GM12801 (cell line): ENCODE results near the gene TOB2.

Source experiments
- TF ChIP-seq, protein P1 (sequence below): IDR thresholded peaks from one replicate; pipeline ENCODE4 v1.5.1; 2011; ENCODE audit warnings: control low read depth; ENCODE audit not compliant: insufficient read length; ENCODE audit errors: extremely low read depth

Gene TOB2

DNA sequence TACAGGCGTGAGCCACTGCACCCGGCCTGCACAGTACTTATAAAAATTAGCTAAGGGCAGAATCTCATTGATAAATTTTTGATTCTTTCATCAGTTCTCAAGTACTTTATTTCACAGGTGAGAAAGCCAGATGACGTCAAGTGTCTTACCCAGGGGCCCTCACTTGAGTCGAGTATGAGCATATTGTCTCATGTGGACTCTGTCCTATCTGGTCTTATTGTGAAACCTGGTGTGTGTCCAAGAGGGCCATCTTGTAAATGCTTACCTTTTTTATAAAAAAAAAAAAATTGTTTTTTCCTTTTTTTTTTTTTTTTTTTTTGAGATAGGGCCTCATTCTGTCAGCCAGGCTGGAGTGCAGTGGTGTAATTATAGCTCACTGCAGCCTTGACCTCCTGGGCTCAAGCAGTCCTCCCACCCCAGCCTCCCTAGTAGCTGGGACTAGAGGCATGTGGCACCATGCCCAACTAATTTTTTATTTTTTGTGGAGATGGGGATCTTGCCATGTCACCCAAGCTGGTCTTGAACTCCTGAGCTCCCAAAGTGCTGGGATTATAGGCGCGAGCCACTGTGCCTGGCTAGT lies 28.4 kb upstream of the TOB2 start:
- TF ChIP-seq, protein P1, sequence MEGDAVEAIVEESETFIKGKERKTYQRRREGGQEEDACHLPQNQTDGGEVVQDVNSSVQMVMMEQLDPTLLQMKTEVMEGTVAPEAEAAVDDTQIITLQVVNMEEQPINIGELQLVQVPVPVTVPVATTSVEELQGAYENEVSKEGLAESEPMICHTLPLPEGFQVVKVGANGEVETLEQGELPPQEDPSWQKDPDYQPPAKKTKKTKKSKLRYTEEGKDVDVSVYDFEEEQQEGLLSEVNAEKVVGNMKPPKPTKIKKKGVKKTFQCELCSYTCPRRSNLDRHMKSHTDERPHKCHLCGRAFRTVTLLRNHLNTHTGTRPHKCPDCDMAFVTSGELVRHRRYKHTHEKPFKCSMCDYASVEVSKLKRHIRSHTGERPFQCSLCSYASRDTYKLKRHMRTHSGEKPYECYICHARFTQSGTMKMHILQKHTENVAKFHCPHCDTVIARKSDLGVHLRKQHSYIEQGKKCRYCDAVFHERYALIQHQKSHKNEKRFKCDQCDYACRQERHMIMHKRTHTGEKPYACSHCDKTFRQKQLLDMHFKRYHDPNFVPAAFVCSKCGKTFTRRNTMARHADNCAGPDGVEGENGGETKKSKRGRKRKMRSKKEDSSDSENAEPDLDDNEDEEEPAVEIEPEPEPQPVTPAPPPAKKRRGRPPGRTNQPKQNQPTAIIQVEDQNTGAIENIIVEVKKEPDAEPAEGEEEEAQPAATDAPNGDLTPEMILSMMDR: no peak

DNA sequence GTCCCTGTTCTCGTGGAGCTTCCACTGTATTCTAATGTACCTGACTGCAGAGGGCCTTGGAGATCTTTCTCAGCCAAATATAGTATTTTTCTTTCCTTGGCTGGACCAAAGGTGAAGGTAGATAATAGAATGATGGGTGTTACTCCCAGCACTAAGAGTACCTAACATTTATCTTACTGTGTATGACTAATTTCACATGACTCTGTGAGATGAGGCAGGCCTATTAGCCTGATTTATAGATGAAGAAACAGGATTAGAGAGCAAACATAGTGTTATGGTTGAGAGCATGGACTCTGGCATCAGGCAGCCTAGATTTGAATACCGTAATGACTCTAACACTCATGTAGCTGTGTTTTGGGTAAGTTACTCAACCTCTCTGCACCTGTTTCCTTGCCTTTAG lies 25.0 kb upstream of the TOB2 start:
- TF ChIP-seq, protein P1: no peak

DNA sequence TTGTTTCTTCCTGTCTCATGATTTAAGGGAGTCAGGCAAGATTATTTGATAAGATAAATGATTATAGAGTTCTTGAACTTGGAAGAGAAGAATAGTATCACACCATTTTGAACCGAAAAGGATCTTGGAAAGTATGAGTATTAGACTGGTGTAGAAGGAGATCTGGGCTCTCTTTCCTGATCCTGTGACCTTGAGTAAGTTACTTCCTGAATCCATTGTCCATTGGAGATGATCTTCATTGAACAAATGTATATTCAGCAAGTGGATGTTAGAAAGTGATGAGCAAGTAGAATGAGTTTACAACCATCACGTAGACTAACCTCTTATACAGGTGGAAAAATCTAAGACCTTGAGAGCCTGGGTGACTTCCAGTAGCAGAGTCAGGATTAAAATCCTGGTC lies 24.3 kb upstream of the TOB2 start:
- TF ChIP-seq, protein P1: no peak

DNA sequence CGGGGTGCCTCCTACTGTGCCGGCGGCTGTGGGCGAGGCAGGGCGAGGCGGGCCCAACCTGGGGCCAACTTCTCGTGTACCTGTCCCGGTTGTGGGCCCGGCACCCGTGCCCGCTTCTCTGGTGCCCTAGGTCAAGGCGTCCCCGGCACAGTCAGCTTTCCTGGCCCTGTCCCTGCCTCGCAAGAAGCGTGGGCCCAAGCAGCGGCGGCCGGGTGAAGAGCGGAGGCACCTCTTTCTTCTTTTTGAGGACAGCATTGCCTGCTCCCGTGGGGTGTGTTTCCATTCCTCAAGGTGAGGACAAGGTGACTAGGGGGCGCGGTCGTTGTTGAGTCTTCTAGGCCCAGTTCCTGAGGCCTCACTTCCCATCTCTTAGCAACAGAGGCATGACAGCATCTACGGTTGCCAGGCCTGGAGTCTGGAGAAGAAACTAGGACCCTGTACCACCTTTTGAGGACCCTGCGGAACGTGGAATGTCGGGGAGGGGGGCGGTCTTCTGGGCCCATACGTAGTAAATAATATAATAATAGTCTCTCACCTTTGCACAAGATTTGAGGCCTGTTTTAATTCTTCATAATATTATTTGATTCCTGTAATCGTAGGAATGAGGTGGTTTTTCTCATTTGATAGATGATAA lies 22.7 kb upstream of the TOB2 start:
- TF ChIP-seq, protein P1: no peak

DNA sequence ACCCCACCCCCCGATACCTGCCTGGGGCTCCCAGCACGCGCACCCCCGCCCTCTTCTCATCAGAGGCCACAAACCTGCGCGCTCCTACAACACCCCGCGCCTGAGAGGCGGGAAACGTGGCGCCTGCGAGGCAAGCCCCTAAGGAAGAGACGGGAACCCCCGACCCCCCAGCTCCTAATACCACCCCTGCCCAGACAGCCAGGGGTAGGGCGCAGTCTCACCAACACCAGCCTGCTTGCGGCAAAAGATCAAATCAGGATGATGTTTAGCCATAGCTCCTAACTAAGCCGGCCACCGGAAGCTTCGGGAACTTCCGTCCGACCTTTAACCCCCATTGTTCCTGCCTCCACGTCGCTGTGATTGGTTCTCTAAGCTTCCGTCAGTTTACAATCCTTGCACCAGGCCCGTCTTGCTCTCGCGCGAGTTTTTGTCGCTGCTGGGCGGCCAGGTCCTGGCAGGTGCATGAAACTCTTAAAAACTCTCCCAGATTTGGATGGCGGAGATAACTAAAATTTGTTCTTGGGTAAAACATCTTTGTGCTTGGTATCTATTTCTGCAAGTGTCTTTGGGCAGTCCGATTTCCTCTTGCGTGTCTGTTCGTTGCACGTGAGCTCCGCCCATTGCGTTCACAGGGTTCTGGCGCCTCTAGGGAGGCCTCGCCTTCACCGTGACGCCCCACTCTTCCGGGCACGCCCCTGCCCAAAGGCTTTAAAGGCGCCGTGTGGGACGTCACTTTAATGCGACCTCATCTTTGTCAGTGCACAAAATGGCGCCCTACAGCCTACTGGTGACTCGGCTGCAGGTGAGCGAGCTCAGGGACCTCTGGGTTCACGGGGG lies 22.0 kb upstream of the TOB2 start, which contains the start of the genes ACO2 and PHF5A:
ACO2 (plus strand) TSS at position 737 of the 837 bp plus-strand sequence; CDS start at position 767, 30 bp downstream.
PHF5A (minus strand) TSS at position 312 of the 837 bp plus-strand sequence; CDS start at position 273, 39 bp downstream.
- TF ChIP-seq, protein P1: no peak

DNA sequence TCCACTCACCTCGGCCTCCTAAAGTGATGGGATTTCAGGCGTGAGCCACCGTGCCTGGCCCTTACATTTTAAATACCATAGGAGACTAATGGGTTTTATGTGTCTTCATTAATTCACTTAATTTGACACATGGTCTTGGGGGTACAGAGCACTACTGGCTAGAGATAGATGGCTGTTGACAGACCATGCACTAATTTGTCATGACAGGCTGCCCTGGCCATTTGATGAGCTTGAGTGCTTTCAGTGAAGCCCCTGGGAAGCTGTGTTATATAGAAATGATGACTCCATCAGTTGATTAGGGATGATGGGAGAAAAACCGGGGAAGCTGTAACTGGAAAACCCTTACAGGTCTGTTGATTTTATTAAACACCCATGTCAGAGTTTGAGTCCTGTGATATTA lies 15.3 kb upstream of the TOB2 start:
- TF ChIP-seq, protein P1: no peak

DNA sequence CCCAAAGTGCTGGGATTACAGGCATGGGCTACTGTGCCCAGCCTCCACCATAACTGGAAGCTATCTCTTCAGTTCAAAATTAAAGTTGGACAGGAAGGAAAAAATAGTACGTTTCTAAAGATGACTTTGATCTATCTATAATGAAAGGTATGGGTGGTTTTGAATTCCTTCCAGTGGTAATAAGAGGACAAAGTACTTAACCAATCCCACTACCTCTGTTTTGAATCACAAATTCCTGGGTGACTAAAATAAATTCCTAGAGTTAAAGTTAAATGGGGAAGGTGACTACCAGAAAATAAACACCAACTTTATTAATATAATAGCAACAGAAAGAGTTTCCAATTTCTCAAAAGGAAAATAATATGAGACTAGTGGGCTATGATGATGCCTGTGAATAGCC lies 12.8 kb upstream of the TOB2 start:
- TF ChIP-seq, protein P1: no peak
